ENCODE results near the gene SH3BGRL2. TPM values are rescaled to one million over a fixed set of nuclear protein-coding genes. Genes with fewer than 3 reads are reported as not detected.
"Not testable (repeated sequence)": the region's sequence is repeated elsewhere in the genome, so short reads cannot be mapped to it uniquely, and the experiment has no call there.

SH3BGRL2 gene
- total RNA-seq, 1 donor from 2014 or later, result 5.9 TPM

- intact Hi-C loops (cut with DNase I), result no loop called here
Observed at GRCh38 chr6:79612457-79612856, 18.7 kb upstream of the SH3BGRL2 start.

DNA sequence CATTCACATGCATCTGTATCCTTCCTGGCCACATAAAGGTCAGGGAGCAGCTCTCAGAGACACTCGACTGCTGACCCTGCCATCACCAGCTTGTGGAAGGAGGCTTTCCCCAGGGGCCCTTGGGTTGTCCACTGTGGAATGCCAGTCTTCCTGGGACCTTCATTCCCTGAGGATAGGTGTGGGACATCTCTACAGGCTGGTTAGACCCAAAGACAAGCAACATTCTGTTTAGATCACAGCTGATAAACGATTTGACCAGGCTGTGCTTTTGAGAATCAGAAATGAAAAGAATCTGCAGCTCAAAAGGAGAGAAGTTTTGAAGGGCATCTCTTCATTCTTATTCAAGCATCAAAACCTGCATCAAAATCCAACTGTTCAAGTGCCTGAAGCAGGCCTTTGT lies 18.2 kb upstream of the SH3BGRL2 start:
- intact Hi-C loops (cut with DNase I), result no loop called here
- DNase-seq (no peak), ATAC-seq (ENCODE audit: poor library complexity) (no peak)

More at GRCh38 chr6:79612457-79612856, 18.7 kb upstream of the SH3BGRL2 start:
- ATAC-seq (ENCODE audit: poor library complexity), result no peak
- no peak for DNase-seq

- ATAC-seq (ENCODE audit: poor library complexity), result no peak
- intact Hi-C loops (cut with DNase I), result no loop called here
- no peak for DNase-seq
Observed at GRCh38 chr6:79613912-79614311, 17.2 kb upstream of the SH3BGRL2 start.

DNA sequence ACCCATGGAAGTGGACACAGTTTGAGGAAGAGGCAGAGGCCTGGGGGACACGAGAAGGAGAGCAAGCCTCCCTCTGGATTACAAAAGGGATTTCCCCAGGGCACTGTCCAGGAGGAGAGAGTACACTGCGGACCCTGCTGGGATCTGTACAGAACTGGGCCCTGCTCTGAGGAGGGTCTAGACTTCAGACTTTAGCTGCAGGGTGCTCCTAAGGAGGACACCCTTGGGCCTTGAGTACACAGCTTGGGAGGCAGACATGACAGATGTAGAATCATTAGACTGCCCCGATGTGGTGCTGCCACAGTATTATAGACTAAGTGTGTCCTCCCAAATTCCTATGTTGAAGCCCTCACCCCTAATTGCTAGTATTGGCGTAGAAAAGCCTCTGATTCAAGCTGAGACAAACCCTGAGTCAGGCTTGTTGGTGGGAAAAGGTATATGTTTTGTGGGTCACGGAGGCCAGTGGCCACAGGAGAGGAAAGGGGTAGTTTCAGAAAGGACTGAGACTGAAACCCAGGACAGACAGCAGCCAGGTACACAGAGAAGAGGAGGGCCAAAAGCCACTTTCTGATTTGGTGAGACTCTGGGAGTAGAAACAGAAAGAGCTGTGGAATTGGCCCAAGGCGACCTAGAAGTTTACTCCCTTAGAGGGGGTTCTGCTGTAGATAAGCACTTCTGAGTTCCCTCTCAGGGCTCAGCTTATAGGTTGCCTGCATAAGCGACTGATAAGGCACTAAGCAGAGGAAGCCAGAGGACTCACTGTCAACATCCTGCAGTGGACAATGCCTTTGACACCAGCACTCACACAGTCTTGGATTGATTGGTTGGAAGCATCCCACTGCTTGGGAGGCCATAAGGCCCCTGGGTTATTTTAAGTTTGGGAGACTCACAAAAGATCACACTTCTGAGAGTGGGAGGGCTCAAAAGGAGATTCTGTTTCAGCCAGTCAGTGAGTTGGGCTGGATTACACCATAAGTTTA lies 16.5 kb upstream of the SH3BGRL2 start:
- ATAC-seq (ENCODE audit: poor library complexity), result no peak
- no peak for DNase-seq
- intact Hi-C loops (cut with DNase I), result no loop called here

DNA sequence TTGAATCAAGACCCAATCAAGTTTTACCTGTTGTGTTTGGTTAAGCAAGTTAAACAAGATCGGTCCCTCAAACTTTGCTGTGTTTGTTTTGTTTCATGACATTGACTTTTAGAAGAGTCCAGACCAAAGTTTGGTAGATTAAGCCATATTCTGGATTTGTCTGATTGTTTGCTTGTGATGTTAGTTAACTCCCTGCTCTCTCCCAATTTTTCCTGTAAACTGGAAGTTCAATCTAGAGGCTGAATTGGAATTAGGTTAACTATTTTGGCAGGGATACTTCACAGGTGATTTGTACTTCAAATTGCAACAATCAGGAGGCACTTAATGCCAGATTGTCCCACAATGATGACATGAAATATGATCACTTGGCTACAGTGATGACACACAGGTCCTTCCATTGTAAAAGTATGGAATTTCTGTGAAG lies 13.6 kb upstream of the SH3BGRL2 start:
- intact Hi-C loops (cut with DNase I), result no loop called here
- DNase-seq, result no peak
- ATAC-seq (ENCODE audit: poor library complexity), result no peak

- DNase-seq; intact Hi-C loops (cut with DNase I); ATAC-seq (ENCODE audit: poor library complexity): not testable (repeated sequence)
Observed at GRCh38 chr6:79618425-79618824, 12.7 kb upstream of the SH3BGRL2 start.

GRCh38 chr6:79621579-79621978 lies 9.6 kb upstream of the SH3BGRL2 start:
- intact Hi-C loops (cut with DNase I), result no loop called here
- ATAC-seq (ENCODE audit: poor library complexity) (no peak), DNase-seq (no peak)

- DNase-seq, result no peak
- no peak for ATAC-seq (ENCODE audit: poor library complexity)
- intact Hi-C loops (cut with DNase I), result no loop called here
Observed at GRCh38 chr6:79622364-79622763, 8.8 kb upstream of the SH3BGRL2 start.

GRCh38 chr6:79623106-79623505 lies 8.0 kb upstream of the SH3BGRL2 start:
- intact Hi-C loops (cut with DNase I), result no loop called here
- no peak for DNase-seq
- ATAC-seq (ENCODE audit: poor library complexity), result no peak

DNA sequence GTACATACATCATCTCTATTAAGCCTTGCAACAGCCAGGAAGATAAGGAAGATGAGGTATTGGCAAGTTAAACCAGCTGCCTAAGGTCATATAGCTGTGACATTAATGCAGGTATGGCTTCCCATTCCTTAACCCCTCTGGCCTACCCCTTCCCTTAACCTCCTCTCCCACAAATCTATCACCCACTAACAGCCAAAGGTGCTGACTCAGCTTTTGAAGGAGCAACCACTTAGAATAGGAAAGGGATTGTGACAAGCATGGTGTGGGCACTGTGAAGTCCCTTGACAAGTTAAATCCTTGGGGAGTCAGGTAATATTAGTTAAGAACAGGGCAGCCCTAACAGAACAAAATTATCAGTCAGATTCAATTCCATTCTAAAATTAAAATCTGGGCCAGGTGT lies 5.4 kb upstream of the SH3BGRL2 start:
- DNase-seq, result no peak
- intact Hi-C loops (cut with DNase I), result no loop called here
- no peak for ATAC-seq (ENCODE audit: poor library complexity)

GRCh38 chr6:79626811-79627210 lies 4.3 kb upstream of the SH3BGRL2 start:
- DNase-seq (no peak), ATAC-seq (ENCODE audit: poor library complexity) (no peak)
- intact Hi-C loops (cut with DNase I), result no loop called here

- DNase-seq (no peak), ATAC-seq (ENCODE audit: poor library complexity) (no peak)
- intact Hi-C loops (cut with DNase I), result no loop called here
Observed at GRCh38 chr6:79627422-79627821, 3.7 kb upstream of the SH3BGRL2 start.

DNA sequence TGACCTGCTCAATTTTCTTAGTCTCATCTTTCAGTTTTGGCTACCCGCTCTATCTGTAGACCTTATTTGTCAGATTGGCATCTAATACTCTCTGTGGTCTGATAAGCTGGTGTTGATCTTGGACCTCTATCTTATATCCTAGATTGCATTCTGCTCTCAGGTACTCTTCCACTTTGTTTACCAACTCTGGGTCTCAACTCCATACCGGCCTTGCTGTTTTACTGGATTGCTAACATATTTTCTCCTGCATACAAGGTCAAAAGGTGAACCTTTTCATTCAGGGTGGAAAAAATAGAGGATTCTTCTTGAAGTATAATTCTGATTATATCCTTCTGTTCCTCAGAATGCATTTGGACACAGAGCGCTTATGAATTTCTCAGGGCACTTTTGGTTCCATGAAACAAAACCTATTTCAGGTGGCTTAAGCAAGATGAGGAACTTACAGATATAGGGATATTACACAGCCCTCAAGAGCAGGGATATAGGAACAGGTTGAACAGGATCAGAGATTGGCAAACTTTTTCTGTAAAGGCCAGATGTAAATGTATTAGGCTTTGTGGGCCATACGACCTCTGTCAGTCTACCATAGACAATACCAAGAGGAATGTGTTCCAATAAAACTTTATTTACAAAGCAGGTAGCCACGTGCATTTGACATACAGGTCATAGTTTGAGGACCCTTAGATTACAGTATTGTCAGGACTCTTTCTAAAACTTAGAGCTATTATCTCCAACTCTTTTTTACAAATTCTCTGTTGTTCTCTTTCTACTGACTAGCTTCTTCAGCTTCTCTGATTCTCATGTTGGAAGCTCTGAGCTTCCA lies 2.5 kb upstream of the SH3BGRL2 start:
- ATAC-seq (ENCODE audit: poor library complexity) (no peak), DNase-seq (no peak)
- intact Hi-C loops (cut with DNase I), result no loop called here

DNA sequence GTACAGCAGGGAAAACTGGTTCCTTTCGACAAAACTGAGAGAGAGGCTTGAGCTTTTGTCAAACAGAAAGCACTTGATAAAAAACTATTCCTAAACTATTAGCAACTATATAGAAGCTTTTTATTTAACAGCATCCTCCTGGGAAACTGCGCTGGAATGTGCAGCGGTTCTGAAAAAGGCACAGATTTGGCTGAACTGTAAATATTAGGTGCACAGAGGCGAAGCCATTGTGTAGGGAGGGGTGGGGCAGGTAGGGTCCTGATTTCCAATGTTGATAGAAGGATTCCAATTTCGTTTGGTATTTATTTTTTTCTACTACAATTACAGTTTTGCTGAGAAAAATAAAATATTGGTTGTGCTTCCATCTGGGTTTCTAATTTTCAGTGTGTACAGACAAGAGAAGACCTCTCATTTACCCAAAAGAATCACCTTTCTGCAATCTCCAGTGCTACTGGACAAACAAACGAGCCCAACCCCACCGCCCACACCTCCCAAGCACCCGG lies 698 bp upstream of the SH3BGRL2 start:
- intact Hi-C loops (cut with DNase I), result no loop called here
- no peak for ATAC-seq (ENCODE audit: poor library complexity)
- no peak for DNase-seq

- intact Hi-C loops (cut with DNase I), result no loop called here
- no peak for DNase-seq
- peak; percentile 16 for ATAC-seq (ENCODE audit: poor library complexity)
Observed at GRCh38 chr6:79631693-79632172, 604 bp downstream of the SH3BGRL2 start.

DNA sequence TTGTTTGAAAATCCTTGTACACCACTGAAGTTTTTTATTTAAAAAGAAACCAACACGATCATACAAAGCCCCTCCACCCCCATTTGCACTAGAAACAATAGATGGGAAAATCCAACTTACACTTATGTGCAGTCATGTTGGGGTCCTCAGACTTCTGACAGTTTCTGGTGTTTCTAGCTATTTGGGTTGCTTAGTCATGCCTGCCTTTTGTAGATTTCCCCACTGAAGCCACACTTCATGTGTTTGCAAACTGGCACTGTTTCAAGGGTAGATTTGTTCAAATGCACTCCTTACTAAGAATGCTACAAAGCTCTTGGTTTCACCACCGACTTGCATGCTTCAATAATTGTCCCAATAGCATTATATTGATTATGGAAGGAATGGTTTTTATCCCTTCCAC lies 1.5 kb downstream of the SH3BGRL2 start:
- intact Hi-C loops (cut with DNase I), result no loop called here
- DNase-seq (no peak), ATAC-seq (ENCODE audit: poor library complexity) (no peak)

GRCh38 chr6:79634491-79635231 lies 3.5 kb downstream of the SH3BGRL2 start:
- ATAC-seq (ENCODE audit: poor library complexity) (no peak), DNase-seq (no peak)
- intact Hi-C loops (cut with DNase I), result no loop called here

DNA sequence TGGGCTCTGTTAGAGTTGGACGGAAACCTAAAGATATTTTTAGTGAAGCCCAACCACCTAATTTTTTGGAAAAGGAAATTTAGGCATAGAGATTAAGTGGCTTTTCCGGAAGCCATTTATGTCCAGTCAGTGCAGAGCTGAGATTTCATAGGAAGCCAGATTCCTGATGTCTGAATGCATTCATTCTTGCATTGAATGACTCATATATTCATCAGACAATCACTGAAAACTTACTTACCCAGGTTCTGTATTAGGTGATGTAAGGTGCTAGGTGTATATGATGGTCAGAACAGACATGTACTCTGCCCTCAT lies 4.1 kb downstream of the SH3BGRL2 start:
- intact Hi-C loops (cut with DNase I), result no loop called here
- ATAC-seq (ENCODE audit: poor library complexity), result no peak
- DNase-seq, result no peak

GRCh38 chr6:79636673-79637072 lies 5.5 kb downstream of the SH3BGRL2 start:
- intact Hi-C loops (cut with DNase I), result no loop called here
- no peak for DNase-seq
- no peak for ATAC-seq (ENCODE audit: poor library complexity)

All from Right ventricle myocardium superior (tissue), 1 donor.